Lower lobe of right lung (tissue), 2 donors: ENCODE measurements around the gene RALGPS2. TPM values are rescaled to one million over a fixed set of nuclear protein-coding genes. Genes with fewer than 3 reads are reported as not detected.

Experiments
- ATAC-seq, 2 donors: fragments of 200-7000 bp; cut with Tn5 transposase; one replicate each; pipeline ENCODE4 v1.9.1; 2020 to 2022; ENCODE audit warnings: mild to moderate bottlenecking in 2 of 2, moderate library complexity in 2 of 2
- DNase-seq: peaks from one replicate; pipeline ENCODE4 v3.0.0-alpha.2; 2020
- H3K27ac ChIP-seq: fragments of 200-600 bp; one replicate; pipeline ENCODE4 v1.8.0; 2022
- H3K27me3 ChIP-seq: fragments of 200-600 bp; one replicate; pipeline ENCODE4 v1.8.0; 2022; ENCODE audit warnings: low read depth
- H3K36me3 ChIP-seq: fragments of 200-600 bp; one replicate; pipeline ENCODE4 v1.8.0; 2022; ENCODE audit warnings: mild to moderate bottlenecking
- H3K4me1 ChIP-seq: fragments of 200-600 bp; one replicate; pipeline ENCODE4 v1.8.0; 2022
- H3K4me3 ChIP-seq: fragments of 200-600 bp; one replicate; pipeline ENCODE4 v1.8.0; 2022; ENCODE audit warnings: mild to moderate bottlenecking
- H3K9me3 ChIP-seq: fragments of 200-600 bp; one replicate; pipeline ENCODE4 v1.8.0; 2022
- intact Hi-C: fragments of 100-400 bp; cut with DNase I; formaldehyde crosslinking; loops from one replicate; pipeline ENCODE4 v1.11.0; 2022
- microRNA-seq: library from miRNA; unstranded; fragments of <30 nt; microRNA quantifications from one replicate; pipeline ENCODE4 v1.2.0, GENCODE V29; 2020; ENCODE audit warnings: borderline number of aligned reads
- total RNA-seq: library from RNA; stranded (reverse); fragmentation: NEBNext Ultra II Directional; extraction: Animal tissue kit (Norgen Biotek cat#: 25700); gene quantifications from one replicate; pipeline ENCODE4 v1.2.1, GENCODE V29; 2021
- TF ChIP-seq, protein P1 (sequence below): fragments of 200-600 bp; IDR thresholded peaks from one replicate; pipeline ENCODE4 v1.8.0; 2022; ENCODE audit warnings: antibody characterized with exemption, mild to moderate bottlenecking
- donor health status: DM: no; HTN: yes; CAD: no; lungs with severe emphysema.

Gene RALGPS2
- total RNA-seq, 1 donor from 2014 or later: 7.5 TPM

DNA sequence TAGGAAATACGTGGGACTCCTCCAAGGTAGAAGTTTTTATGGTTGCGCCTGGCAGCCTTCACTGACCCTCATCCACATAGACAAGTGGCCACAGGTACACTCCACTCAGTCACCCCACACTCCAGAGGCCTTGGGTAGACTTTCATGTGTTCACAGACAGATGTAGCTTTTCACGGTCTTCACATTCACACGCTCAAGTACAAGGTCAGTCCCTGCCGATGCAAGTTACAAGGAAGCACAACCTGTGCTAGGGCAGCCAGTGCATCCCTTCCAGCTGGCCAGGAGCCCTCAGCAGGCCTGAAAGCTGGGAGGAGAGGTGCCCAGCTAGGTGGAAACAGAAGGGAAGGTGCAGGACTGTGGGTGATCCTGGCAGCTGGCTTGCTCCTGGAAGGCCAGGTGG is 245.1 kb downstream of the RALGPS2 start:
- H3K27ac ChIP-seq: no peak overlapping the region
- no peak for ATAC-seq
- DNase-seq: no peak
- intact Hi-C loops: no loop called here
- TF ChIP-seq, protein P1, sequence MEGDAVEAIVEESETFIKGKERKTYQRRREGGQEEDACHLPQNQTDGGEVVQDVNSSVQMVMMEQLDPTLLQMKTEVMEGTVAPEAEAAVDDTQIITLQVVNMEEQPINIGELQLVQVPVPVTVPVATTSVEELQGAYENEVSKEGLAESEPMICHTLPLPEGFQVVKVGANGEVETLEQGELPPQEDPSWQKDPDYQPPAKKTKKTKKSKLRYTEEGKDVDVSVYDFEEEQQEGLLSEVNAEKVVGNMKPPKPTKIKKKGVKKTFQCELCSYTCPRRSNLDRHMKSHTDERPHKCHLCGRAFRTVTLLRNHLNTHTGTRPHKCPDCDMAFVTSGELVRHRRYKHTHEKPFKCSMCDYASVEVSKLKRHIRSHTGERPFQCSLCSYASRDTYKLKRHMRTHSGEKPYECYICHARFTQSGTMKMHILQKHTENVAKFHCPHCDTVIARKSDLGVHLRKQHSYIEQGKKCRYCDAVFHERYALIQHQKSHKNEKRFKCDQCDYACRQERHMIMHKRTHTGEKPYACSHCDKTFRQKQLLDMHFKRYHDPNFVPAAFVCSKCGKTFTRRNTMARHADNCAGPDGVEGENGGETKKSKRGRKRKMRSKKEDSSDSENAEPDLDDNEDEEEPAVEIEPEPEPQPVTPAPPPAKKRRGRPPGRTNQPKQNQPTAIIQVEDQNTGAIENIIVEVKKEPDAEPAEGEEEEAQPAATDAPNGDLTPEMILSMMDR: no peak
- no peak overlapping the region for H3K4me3 ChIP-seq
- H3K4me1 ChIP-seq: no peaks in the 10 kb centered on the region
- H3K36me3 ChIP-seq: no peaks in the 10 kb centered on the region
- no peaks in the 10 kb centered on the region for H3K27me3 ChIP-seq
- H3K9me3 ChIP-seq: peaks cover under 1% of the 10 kb centered on the region

Small RNAs within 50 kb of the gene (microRNA-seq; reads per million reads assigned to microRNA genes)
- gene MIR4424: not detected

Other genes starting within 250 kb of the RALGPS2 start
- not detected for gene CLEC20A, start 228.3 kb upstream of the RALGPS2 start, total RNA-seq
- gene TEX35, start 212.1 kb upstream of the RALGPS2 start, total RNA-seq: not detected
- 12.3 TPM for gene ANGPTL1, start 145.8 kb downstream of the RALGPS2 start, total RNA-seq